A549 (cell line): Measurements from ENCODE around the gene PIAS4. TPM values are rescaled to one million over a fixed set of nuclear protein-coding genes. Genes with fewer than 3 reads are reported as not detected.
A peak's percentile ranks its signal among the peaks of the same experiment; 100 is the strongest.

ENCODE experiments used
- ATAC-seq, 2 experiments: fragments of 200-7000 bp in 1 of 2; fragments of >200 bp in 1 of 2; cut with Nextera tagmentation in 1 of 2; cut with Tn5 transposase in 1 of 2; 3 replicates each; pipeline versions ENCODE4 v1.8.0 to v1.9.1; 2018 to 2020; ENCODE audit warnings: mild to moderate bottlenecking in 1 of 2, moderate library complexity in 1 of 2
- CTCF ChIA-PET: fragments of 300-600 bp; sonication (Branson Sonifier 250); formaldehyde crosslinking; extraction: SDS; loops from one replicate; lab custom pipeline; 2021; ENCODE audit warnings: antibody characterized with exemption, inconsistent platforms; lab: Yijun Ruan, JAX
- POLR2A ChIA-PET: fragments of 350-600 bp; formaldehyde crosslinking; extraction: SDS; loops from one replicate; lab custom pipeline; 2021; ENCODE audit warnings: antibody characterized with exemption, inconsistent platforms; lab: Yijun Ruan, JAX
- DNase-seq, 2 experiments: peaks; one replicate each; pipeline versions ENCODE4 v3.0.0 to v3.0.0-alpha.2; 2011 to 2016; ENCODE audit warnings: low read depth in 1 of 2, low spot score in 1 of 2
- FAIRE-seq: peaks from 2 replicates; lab custom pipeline; 2011; peaks lifted over from hg19 to GRCh38; lab: Jason Lieb, UNC
- H3K27ac ChIP-seq, 2 experiments: fragments of >200 bp; sonication (Bioruptor Twin); formaldehyde crosslinking; 3 replicates each; pipeline ENCODE4 v1.5.1; 2016 to 2017
- H3K4me1 ChIP-seq: fragments of >200 bp; sonication (Bioruptor Twin); formaldehyde crosslinking; 3 replicates; pipeline ENCODE4 v1.6.1; 2016
- H3K4me2 ChIP-seq: fragments of >200 bp; sonication (Bioruptor Twin); formaldehyde crosslinking; 3 replicates; pipeline ENCODE4 v1.6.1; 2016
- H3K4me3 ChIP-seq: fragments of >200 bp; sonication (Bioruptor Twin); formaldehyde crosslinking; 3 replicates; pipeline ENCODE4 v1.5.1; 2016
- H3K9me3 ChIP-seq: fragments of >200 bp; sonication (Bioruptor Twin); formaldehyde crosslinking; 3 replicates; pipeline ENCODE4 v1.6.1; 2016
- CBX2 ChIP-seq: fragments of 200-600 bp; sonication (generic); IDR thresholded peaks from 2 replicates; pipeline ENCODE4 v1.6.1; 2016; ENCODE audit warnings: low read depth, mild to moderate bottlenecking, borderline replicate concordance
- CHD2 ChIP-seq: fragments of 150-350 bp; IDR thresholded peaks from 2 replicates; pipeline ENCODE4 v1.6.1; 2014; ENCODE audit warnings: low read length; ENCODE audit not compliant: partially characterized antibody
- CTCF ChIP-seq: fragments of >200 bp; sonication (Bioruptor Twin); formaldehyde crosslinking; IDR thresholded peaks from 3 replicates; pipeline ENCODE4 v1.5.1; 2016
- E2F6 ChIP-seq: IDR thresholded peaks from 2 replicates; pipeline ENCODE4 v1.6.1; 2012; ENCODE audit warnings: low read depth, borderline replicate concordance
- EHMT2 ChIP-seq: fragments of 200-600 bp; sonication (generic); IDR thresholded peaks from 2 replicates; pipeline ENCODE4 v1.6.1; 2016; ENCODE audit warnings: antibody characterized with exemption, low read depth, mild to moderate bottlenecking, moderate library complexity
- ESRRA ChIP-seq: fragments of 150-350 bp; IDR thresholded peaks from 2 replicates; pipeline ENCODE4 v1.6.1; 2014; ENCODE audit warnings: mild to moderate bottlenecking, low read length, borderline replicate concordance
- FOSL2 ChIP-seq, 2 experiments: fragments of 450-650 bp in 1 of 2; fragments of >200 bp in 1 of 2; sonication (Bioruptor Twin) in 1 of 2; formaldehyde crosslinking; IDR thresholded peaks; 2 replicates each; pipeline versions ENCODE4 v1.5.0 to v1.6.1; 2016 to 2020; ENCODE audit warnings: mild to moderate bottlenecking in 1 of 2, moderate library complexity in 1 of 2
- FOXS1 ChIP-seq: fragments of 250-450 bp; sonication (Bioruptor Pico); IDR thresholded peaks from 2 replicates; pipeline ENCODE4 v1.5.0; 2020; ENCODE audit warnings: mild to moderate bottlenecking, moderate library complexity
- HES2 ChIP-seq: fragments of >200 bp; sonication (Bioruptor Twin); formaldehyde crosslinking; IDR thresholded peaks from 2 replicates; pipeline ENCODE4 v1.6.1; 2016
- HEYL ChIP-seq: fragments of 250-450 bp; sonication (Bioruptor Pico); IDR thresholded peaks from 2 replicates; pipeline ENCODE4 v1.8.0; 2021; ENCODE audit warnings: mild to moderate bottlenecking, moderate library complexity
- HOXA7 ChIP-seq: fragments of 250-450 bp; sonication (Bioruptor Pico); IDR thresholded peaks from 2 replicates; pipeline ENCODE4 v1.5.0; 2020; ENCODE audit warnings: mild to moderate bottlenecking, moderate library complexity
- HOXB5 ChIP-seq: fragments of 250-450 bp; sonication (Bioruptor Pico); IDR thresholded peaks from 2 replicates; pipeline ENCODE4 v1.5.0; 2020; ENCODE audit warnings: mild to moderate bottlenecking, moderate library complexity
- MAFK ChIP-seq: fragments of 450-650 bp; IDR thresholded peaks from 2 replicates; pipeline ENCODE4 v1.6.1; 2014; ENCODE audit not compliant: partially characterized antibody
- MAZ ChIP-seq: fragments of 150-350 bp; IDR thresholded peaks from 2 replicates; pipeline ENCODE4 v1.6.1; 2014; ENCODE audit warnings: antibody characterized with exemption, low read depth, low read length, borderline replicate concordance
- NFE2L2 ChIP-seq: fragments of 150-350 bp; conservative IDR thresholded peaks from 2 replicates; pipeline ENCODE4 v1.6.1; 2014; ENCODE audit warnings: low read length
- PHF8 ChIP-seq: fragments of 200-600 bp; sonication (generic); IDR thresholded peaks from 2 replicates; pipeline ENCODE4 v1.6.1; 2016; ENCODE audit warnings: low read depth, mild to moderate bottlenecking, antibody characterized with exemption, moderate library complexity, borderline replicate concordance
- POLR2AphosphoS2 ChIP-seq: conservative IDR thresholded peaks from 2 replicates; pipeline ENCODE4 v1.6.1; 2012; ENCODE audit warnings: low read length, improper control_type of control experiment, inconsistent platforms
- RARB ChIP-seq: fragments of 250-450 bp; sonication (Bioruptor Pico); IDR thresholded peaks from 2 replicates; pipeline ENCODE4 v1.8.0; 2021; ENCODE audit warnings: mild to moderate bottlenecking, moderate library complexity
- RNF2 ChIP-seq: fragments of 200-600 bp; sonication (generic); IDR thresholded peaks from 2 replicates; pipeline ENCODE4 v1.6.1; 2016; ENCODE audit warnings: low read depth, mild to moderate bottlenecking, antibody characterized with exemption, moderate library complexity, borderline replicate concordance
- SREBF2 ChIP-seq: fragments of 450-650 bp; IDR thresholded peaks from 2 replicates; pipeline ENCODE4 v1.6.1; 2014; ENCODE audit warnings: mild to moderate bottlenecking, moderate library complexity
- ZC3H11A ChIP-seq: fragments of 450-650 bp; IDR thresholded peaks from 2 replicates; pipeline ENCODE4 v1.6.1; 2014; ENCODE audit warnings: antibody characterized with exemption, mild to moderate bottlenecking
- WGBS: methylation state at CpG from one replicate; pipeline ENCODE4 v1.1.6; 2017; ENCODE audit errors: missing lambda C conversion rate; 5-methylcytosine and 5-hydroxymethylcytosine counted together
- polyA plus RNA-seq, 4 experiments: library from polyadenylated mRNA; depleted of rRNA in 3 of 4; stranded (reverse); fragments of >200 nt; fragmentation: RNase III in 1 of 4; extraction: RNeasy Plus Mini Kit Qiagen cat#74134 plus additional on column Dnase treatment in 1 of 4; gene quantifications; 2 replicates in 3 of 4; 3 replicates in 1 of 4; pipeline ENCODE4 v1.2.3, GENCODE V29; 2011 to 2017

The PIAS4 gene
- polyA plus RNA-seq, 2 of the 4 experiments (the other 2 are of a cell fraction) = 5.2 to 12.8 TPM

DNA sequence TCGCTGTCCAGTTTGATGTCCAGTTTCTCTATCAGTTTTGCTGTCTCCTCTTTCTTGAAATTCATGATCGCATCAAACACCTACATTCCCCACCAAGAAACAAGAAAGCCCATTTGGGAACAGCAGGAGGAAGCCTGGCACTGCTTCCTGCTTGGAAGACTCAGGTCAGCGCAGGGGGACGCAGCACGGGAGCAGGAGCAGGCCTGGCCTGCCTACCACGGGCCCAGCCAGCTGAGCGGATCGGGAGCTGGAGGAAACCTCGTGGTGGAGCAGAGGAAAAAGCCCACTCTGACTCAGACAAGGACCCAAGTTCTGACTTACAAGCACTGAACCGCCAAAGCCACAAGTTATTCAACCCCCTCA lies 26.2 kb upstream of the PIAS4 start (continued):
- TF ChIP-seq E2F6 (no peak), RARB (CRISPR knock-in tag) (no peak), FOSL2 (IDR thresholded peaks at IDR 0.05) (no peak), FOSL2 (CRISPR knock-in tag; IDR thresholded peaks at IDR 0.05) (no peak), ESRRA (no peak)

- Histone ChIP-seq H3K9me3 (no peaks in the 10 kb centered on the region), H3K4me3 (no peak overlapping the region), H3K4me2 (peak overlapping the region; percentile 91; the same call in 2 of the 3 replicates), H3K27ac (0 out of 6 replicates have a peak overlapping the region, but pooled peaks of 1 of the 2 experiments have one; percentile 2), H3K4me1 (peaks cover 26% of the 10 kb centered on the region; the same call in 2 of the 3 replicates)
- FAIRE-seq (no peak), DNase-seq (no peak), ATAC-seq (no peak)
- ChIA-PET CTCF (interaction anchor here (2.1 to 3.5 kb wide), 2 partner anchors 11 to 160 kb away, joined by 4 to 16 read pairs; partner anchors contain the start of gene DAPK3), POLR2A (interaction anchor here (5.1 kb wide), 1 partner anchor 12 kb away, joined by 60 read pairs; the partner anchor contains the start of gene DAPK3)
- TF ChIP-seq HEYL (CRISPR knock-in tag) (no peak), FOSL2 (IDR thresholded peaks at IDR 0.05) (no peak), FOSL2 (CRISPR knock-in tag; IDR thresholded peaks at IDR 0.05) (no peak), EHMT2 (no peak)
- 89% methylated on average over 24 of the region's 39 CpGs for WGBS
These were observed 25.5 kb upstream of the PIAS4 start for GRCh38 chr19:3981736-3982681.

GRCh38 chr19:3982701-3983541 lies 24.6 kb upstream of the PIAS4 start:
- no peak for TF ChIP-seq FOSL2 (IDR thresholded peaks at IDR 0.05)
- peak; percentile 42; the same call in 1 of the 2 replicates for TF ChIP-seq FOSL2 (CRISPR knock-in tag; IDR thresholded peaks at IDR 0.05)
- no peak for TF ChIP-seq ZC3H11A
- CTCF ChIA-PET = interaction anchor here (2.1 to 3.5 kb wide), 2 partner anchors 12 to 161 kb away, joined by 4 to 16 read pairs; partner anchors contain the start of gene DAPK3
- POLR2A ChIA-PET = interaction anchor here (5.1 kb wide), 1 partner anchor 13 kb away, joined by 60 read pairs; the partner anchor contains the start of gene DAPK3
- ATAC-seq (peak in 1 of 2 experiments; percentile 4; a peak in 1 of 6 replicates), FAIRE-seq (no peak), DNase-seq (no peak)
- WGBS = 89% methylated on average over 30 of the region's 40 CpGs
- H3K9me3 ChIP-seq = no peaks in the 10 kb centered on the region
- peaks cover 26% of the 10 kb centered on the region; the same call in 2 of the 3 replicates for H3K4me1 ChIP-seq
- H3K4me3 ChIP-seq = peak overlapping the region; percentile 96
- peak overlapping the region; percentile 91 for H3K4me2 ChIP-seq
- H3K27ac ChIP-seq = peak overlapping the region; percentile 83 to 97; a peak in 3 of 6 replicates

DNA sequence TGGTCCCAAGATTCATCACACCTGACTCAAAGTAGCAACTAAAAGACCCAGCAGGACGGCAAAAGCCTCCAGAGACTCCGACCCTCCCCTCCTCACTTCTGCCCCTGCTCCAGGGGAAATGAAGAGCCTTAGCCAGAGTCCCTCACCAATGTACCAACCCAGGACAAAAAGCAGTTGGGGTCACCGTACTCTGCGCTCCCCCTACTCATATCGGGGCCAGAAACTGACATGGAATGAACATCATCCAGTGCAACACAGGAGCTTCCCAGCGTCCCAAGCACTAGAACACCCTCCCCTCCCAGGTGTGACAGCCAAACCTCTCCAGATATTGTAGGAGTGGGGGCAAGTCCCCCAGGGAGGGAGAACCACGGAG lies 24.0 kb upstream of the PIAS4 start:
- 61% methylated on average over 7 of the region's 7 CpGs for WGBS
- DNase-seq (no peak), FAIRE-seq (no peak), ATAC-seq (no peak)
- Histone ChIP-seq H3K27ac (peak overlapping the region; percentile 83 to 97), H3K9me3 (no peaks in the 10 kb centered on the region), H3K4me2 (peak overlapping the region; percentile 91), H3K4me1 (peaks cover 26% of the 10 kb centered on the region; the same call in 2 of the 3 replicates), H3K4me3 (peak overlapping the region; percentile 96)
- ChIA-PET POLR2A (interaction anchor here (5.1 kb wide), 1 partner anchor 14 kb away, joined by 60 read pairs; the partner anchor contains the start of gene DAPK3), CTCF (interaction anchor here (2.1 to 3.5 kb wide), 2 partner anchors 12 to 161 kb away, joined by 4 to 16 read pairs; partner anchors contain the start of gene DAPK3)
- TF ChIP-seq NFE2L2 (no peak), MAZ (no peak), RARB (CRISPR knock-in tag) (no peak), HOXB5 (CRISPR knock-in tag) (no peak), RNF2 (no peak), HOXA7 (no peak), SREBF2 (no peak), PHF8 (no peak), FOXS1 (CRISPR knock-in tag) (no peak), CBX2 (no peak), HES2 (no peak), CTCF (no peak), POLR2AphosphoS2 (no peak), CHD2 (no peak), MAFK (no peak), EHMT2 (no peak)
